Coronary artery (tissue), 2 donors: Measurements from ENCODE around the gene OR10Z1.

Source experiments
- DNase-seq: peaks from one replicate; pipeline ENCODE4 v3.0.0-alpha.2; 2017; ENCODE audit warnings: low spot score
- H3K27ac ChIP-seq, 2 donors: fragments of 200-600 bp; sonication (generic); one replicate each; pipeline ENCODE4 v1.5.1; 2016 to 2019
- H3K4me3 ChIP-seq: fragments of 200-600 bp; sonication (generic); 2 replicates; pipeline ENCODE4 v1.5.1; 2016; ENCODE audit warnings: mild to moderate bottlenecking, moderate library complexity
- TF ChIP-seq, protein P1 (sequence below): fragments of 200-600 bp; sonication (generic); IDR thresholded peaks from one replicate; pipeline ENCODE4 v1.5.1; 2019; ENCODE audit warnings: antibody characterized with exemption

The OR10Z1 gene

DNA sequence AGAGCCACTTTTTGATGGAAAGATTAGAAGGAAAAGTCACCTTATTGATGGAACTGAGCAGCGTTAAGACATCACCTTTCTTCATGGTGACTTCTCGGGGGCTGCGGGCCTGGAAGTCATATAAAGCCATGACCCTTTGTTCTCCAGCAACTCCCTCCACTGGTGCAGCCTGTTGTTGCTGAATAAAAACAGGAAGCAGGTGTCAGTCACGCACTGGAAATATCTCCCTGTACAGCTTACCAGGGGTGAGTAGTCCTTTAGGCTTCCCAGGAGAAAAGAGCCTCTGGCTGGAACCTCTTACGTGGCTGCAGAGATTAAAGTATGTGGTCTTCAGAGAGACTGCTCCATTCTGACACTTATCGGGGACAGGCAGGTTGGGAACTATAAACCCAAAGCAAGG, 49.5 kb downstream of the OR10Z1 start:
- TF ChIP-seq, protein P1, sequence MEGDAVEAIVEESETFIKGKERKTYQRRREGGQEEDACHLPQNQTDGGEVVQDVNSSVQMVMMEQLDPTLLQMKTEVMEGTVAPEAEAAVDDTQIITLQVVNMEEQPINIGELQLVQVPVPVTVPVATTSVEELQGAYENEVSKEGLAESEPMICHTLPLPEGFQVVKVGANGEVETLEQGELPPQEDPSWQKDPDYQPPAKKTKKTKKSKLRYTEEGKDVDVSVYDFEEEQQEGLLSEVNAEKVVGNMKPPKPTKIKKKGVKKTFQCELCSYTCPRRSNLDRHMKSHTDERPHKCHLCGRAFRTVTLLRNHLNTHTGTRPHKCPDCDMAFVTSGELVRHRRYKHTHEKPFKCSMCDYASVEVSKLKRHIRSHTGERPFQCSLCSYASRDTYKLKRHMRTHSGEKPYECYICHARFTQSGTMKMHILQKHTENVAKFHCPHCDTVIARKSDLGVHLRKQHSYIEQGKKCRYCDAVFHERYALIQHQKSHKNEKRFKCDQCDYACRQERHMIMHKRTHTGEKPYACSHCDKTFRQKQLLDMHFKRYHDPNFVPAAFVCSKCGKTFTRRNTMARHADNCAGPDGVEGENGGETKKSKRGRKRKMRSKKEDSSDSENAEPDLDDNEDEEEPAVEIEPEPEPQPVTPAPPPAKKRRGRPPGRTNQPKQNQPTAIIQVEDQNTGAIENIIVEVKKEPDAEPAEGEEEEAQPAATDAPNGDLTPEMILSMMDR: no peak

More for the DNA sequence above, 49.5 kb downstream of the OR10Z1 start:
- Histone ChIP-seq H3K27ac (no peak overlapping the region), H3K4me3 (no peak overlapping the region)
- no peak for DNase-seq
